ENCODE measurements around the gene FAM120B.
"Not testable (repeated sequence)": the region's sequence is repeated elsewhere in the genome, so short reads cannot be mapped to it uniquely, and the experiment has no call there.

The FAM120B gene

GRCh38 chr6:170346649-170347048 lies 40.1 kb downstream of the FAM120B start:
- POLR2A ChIA-PET = no interaction called here
- DNase-seq (ENCODE audit: extremely low spot score) = no peak

GRCh38 chr6:170347091-170347490 lies 40.5 kb downstream of the FAM120B start:
- CTCF ChIA-PET = interaction anchor here (1.1 to 1.5 kb wide), 2 partner anchors 19 to 29 kb away, joined by 3 read pairs; no protein-coding TSS in a partner anchor

More at GRCh38 chr6:170346649-170347048, 40.1 kb downstream of the FAM120B start:
- TF ChIP-seq, protein P1, sequence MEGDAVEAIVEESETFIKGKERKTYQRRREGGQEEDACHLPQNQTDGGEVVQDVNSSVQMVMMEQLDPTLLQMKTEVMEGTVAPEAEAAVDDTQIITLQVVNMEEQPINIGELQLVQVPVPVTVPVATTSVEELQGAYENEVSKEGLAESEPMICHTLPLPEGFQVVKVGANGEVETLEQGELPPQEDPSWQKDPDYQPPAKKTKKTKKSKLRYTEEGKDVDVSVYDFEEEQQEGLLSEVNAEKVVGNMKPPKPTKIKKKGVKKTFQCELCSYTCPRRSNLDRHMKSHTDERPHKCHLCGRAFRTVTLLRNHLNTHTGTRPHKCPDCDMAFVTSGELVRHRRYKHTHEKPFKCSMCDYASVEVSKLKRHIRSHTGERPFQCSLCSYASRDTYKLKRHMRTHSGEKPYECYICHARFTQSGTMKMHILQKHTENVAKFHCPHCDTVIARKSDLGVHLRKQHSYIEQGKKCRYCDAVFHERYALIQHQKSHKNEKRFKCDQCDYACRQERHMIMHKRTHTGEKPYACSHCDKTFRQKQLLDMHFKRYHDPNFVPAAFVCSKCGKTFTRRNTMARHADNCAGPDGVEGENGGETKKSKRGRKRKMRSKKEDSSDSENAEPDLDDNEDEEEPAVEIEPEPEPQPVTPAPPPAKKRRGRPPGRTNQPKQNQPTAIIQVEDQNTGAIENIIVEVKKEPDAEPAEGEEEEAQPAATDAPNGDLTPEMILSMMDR (IDR thresholded peaks at IDR 0.05; ENCODE audit: control extremely low read depth, extremely low read depth, low read depth, missing control alignments) = no peak
- CTCF ChIA-PET = interaction anchor here (1.1 kb wide), 1 partner anchor 19 kb away, joined by 3 read pairs; no protein-coding TSS in a partner anchor

GRCh38 chr6:170347975-170348374 lies 41.4 kb downstream of the FAM120B start:
- POLR2A ChIA-PET = no interaction called here

More at GRCh38 chr6:170347091-170347490, 40.5 kb downstream of the FAM120B start:
- peak; percentile 52 for DNase-seq (ENCODE audit: extremely low spot score)
- POLR2A ChIA-PET = no interaction called here
- TF ChIP-seq, protein P1 (IDR thresholded peaks at IDR 0.05; ENCODE audit: control extremely low read depth, extremely low read depth, low read depth, missing control alignments) = no peak

GRCh38 chr6:170351456-170351855 lies 44.9 kb downstream of the FAM120B start:
- DNase-seq (ENCODE audit: extremely low spot score); POLR2A ChIA-PET: not testable (repeated sequence)
- CTCF ChIA-PET = interaction anchor here (1.6 to 2.6 kb wide), 2 partner anchors 10 to 12 kb away, joined by 3 to 8 read pairs; no protein-coding TSS in a partner anchor

More at GRCh38 chr6:170347975-170348374, 41.4 kb downstream of the FAM120B start:
- CTCF ChIA-PET = interaction anchor here (0.7 to 1.5 kb wide), 3 partner anchors 10 to 169 kb away, joined by 3 to 4 read pairs (median 3); no protein-coding TSS in a partner anchor
- no peak for DNase-seq (ENCODE audit: extremely low spot score)
- TF ChIP-seq, protein P1 (IDR thresholded peaks at IDR 0.05; ENCODE audit: control extremely low read depth, extremely low read depth, low read depth, missing control alignments) = no peak

DNA sequence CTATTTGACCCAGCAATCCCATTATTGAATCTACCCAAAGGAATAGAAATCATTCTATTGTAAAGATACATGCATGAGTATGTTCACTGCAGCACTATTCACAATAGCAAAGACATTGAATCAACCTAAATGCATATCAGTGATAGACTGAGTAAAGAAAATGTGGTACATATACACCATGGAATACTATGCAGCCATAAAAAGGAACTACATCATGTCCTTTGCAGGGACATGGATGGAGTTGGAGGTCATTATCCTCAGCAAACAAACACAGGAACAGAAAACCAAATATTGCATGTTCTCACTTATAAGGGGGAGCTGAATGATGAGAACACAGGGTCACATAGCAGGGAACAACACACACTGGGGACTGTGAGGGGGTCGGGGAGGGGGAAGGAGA lies 48.6 kb downstream of the FAM120B start:
- POLR2A ChIA-PET; CTCF ChIA-PET; DNase-seq (ENCODE audit: extremely low spot score): not testable (repeated sequence)

DNA sequence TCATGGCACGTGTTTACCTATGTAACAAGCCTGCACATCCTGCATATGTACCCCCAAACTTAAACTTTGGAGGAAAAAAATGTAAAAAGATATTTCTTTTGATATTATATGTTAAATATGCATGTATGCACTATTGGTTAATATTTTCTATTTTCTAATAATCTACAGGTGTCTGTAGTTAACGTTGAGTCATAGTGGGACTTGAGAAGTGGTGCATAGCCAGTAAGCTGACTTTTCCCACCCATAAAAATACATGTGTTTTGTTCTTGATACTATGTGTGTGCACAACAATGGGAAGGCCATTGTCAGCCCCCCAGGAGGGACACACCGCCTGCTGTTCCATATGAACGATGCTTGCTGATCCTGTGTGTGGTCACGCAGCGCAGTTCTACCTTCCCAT lies 49.1 kb downstream of the FAM120B start:
- ChIA-PET POLR2A (no interaction called here), CTCF (no interaction called here)
- TF ChIP-seq, protein P1 (IDR thresholded peaks at IDR 0.05; ENCODE audit: control extremely low read depth, extremely low read depth, low read depth, missing control alignments) = no peak
- no peak for DNase-seq (ENCODE audit: extremely low spot score)

DNA sequence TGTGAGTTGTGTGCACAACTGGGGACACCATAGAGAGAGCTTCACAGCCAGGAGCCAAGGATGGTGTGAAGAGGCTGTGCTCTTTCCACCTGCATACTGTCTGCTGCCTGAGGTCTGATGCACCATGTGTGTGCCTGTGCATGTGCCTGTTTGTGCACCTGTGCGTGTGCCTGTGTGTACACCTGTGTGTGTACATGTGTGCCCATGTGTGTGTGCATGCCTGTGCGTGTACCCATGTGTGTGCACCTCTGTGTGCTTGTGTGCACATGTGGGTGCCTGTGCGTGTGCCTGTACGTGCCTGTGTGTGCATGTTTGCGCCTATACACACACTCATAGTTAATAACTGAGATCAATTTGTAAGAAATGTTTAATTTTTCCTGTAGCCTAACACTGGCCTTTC lies 51.3 kb downstream of the FAM120B start:
- TF ChIP-seq, protein P1 (IDR thresholded peaks at IDR 0.05; ENCODE audit: control extremely low read depth, extremely low read depth, low read depth, missing control alignments) = no peak
- POLR2A ChIA-PET = no interaction called here
- CTCF ChIA-PET = interaction anchor here (1.5 kb wide), 1 partner anchor 16 kb away, joined by 3 read pairs; no protein-coding TSS in a partner anchor
- no peak for DNase-seq (ENCODE audit: extremely low spot score)

DNA sequence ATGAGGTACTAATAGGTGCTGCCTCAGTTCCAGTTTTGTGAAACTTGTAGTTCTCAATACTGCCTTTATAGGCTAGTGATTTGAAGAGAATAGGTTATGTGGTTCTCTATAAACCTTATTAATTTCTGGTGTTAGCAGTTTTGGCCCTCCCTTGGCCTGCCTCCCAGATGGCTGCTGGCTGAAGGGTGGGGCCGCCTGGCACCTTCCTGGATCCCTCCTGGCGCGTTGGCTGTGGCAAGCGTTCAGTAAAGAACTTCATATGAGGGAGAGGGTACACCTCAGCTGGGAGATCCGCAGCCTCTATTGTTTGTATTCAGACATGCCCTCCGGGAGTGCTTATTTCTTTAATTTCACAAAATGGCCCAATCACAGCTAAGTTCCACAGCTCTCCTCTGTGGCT lies 51.9 kb downstream of the FAM120B start:
- POLR2A ChIA-PET = no interaction called here
- DNase-seq (ENCODE audit: extremely low spot score) = no peak
- CTCF ChIA-PET = no interaction called here
- TF ChIP-seq, protein P1 (IDR thresholded peaks at IDR 0.05; ENCODE audit: control extremely low read depth, extremely low read depth, low read depth, missing control alignments) = no peak
